Measurements from ENCODE around the gene PADI1.

PADI1 gene

DNA sequence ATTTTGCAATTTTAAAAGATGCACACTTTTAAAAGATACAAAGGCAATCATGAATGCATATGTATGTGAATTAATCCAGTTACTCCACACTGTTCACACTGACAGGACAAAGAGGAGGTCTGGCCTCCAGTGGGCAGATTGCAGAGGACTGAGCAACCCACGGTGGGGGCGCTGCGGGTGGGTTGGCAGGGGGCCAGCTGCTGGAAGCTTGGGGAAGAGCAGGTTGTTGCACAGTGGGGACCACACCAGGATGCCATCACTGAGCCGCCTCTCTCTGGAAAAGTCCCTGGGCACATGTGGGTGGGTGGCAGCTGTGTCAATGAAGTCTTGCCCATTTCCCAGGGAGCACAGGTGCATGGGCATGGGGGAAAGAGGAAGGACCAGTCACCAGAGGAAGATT lies 90.4 kb downstream of the PADI1 start:
- TF ChIP-seq, protein P1, sequence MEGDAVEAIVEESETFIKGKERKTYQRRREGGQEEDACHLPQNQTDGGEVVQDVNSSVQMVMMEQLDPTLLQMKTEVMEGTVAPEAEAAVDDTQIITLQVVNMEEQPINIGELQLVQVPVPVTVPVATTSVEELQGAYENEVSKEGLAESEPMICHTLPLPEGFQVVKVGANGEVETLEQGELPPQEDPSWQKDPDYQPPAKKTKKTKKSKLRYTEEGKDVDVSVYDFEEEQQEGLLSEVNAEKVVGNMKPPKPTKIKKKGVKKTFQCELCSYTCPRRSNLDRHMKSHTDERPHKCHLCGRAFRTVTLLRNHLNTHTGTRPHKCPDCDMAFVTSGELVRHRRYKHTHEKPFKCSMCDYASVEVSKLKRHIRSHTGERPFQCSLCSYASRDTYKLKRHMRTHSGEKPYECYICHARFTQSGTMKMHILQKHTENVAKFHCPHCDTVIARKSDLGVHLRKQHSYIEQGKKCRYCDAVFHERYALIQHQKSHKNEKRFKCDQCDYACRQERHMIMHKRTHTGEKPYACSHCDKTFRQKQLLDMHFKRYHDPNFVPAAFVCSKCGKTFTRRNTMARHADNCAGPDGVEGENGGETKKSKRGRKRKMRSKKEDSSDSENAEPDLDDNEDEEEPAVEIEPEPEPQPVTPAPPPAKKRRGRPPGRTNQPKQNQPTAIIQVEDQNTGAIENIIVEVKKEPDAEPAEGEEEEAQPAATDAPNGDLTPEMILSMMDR (conservative IDR thresholded peaks at IDR 0.05; ENCODE audit: low read depth), result no peak
- ChIA-PET CTCF (no interaction called here), POLR2A (ENCODE audit: low non-redundant PET) (no interaction called here)
- H3K27ac ChIP-seq, result no peak overlapping the region
- no peak for DNase-seq (ENCODE audit: low spot score)

Measured in RWPE1 (cell line).